DMS53 treated with DMSO at 0.1 percent for 48 hours (cell line): ENCODE measurements around the gene C19orf38.

ENCODE experiments used
- DNase-seq: peaks from one replicate; lab custom pipeline; 2025; ENCODE audit not compliant: unreplicated experiment; lab: John Stamatoyannopoulos, UW

The C19orf38 gene

GRCh38 chr19:10848230-10848856 is at the start of gene C19orf38:
TSS of gene C19orf38 (plus strand) at chr19:10848415. CDS start at chr19:10848509, 94 bp downstream.
- no peak for DNase-seq

GRCh38 chr19:10800488-10800887 is 47.7 kb upstream of the C19orf38 start:
- no peak for DNase-seq

- DNase-seq: no peak
These were observed 45.7 kb upstream of the C19orf38 start for GRCh38 chr19:10802479-10802878.

- no peak for DNase-seq
These were observed 45.0 kb upstream of the C19orf38 start for GRCh38 chr19:10803252-10803651.

GRCh38 chr19:10805065-10805757 is 43.0 kb upstream of the C19orf38 start:
- no peak for DNase-seq

- DNase-seq: no peak
These were observed 42.4 kb upstream of the C19orf38 start for GRCh38 chr19:10805758-10806247.

GRCh38 chr19:10808937-10809649 is 39.1 kb upstream of the C19orf38 start:
- no peak for DNase-seq

GRCh38 chr19:10809651-10810285 is 38.4 kb upstream of the C19orf38 start:
- DNase-seq: no peak

- DNase-seq: no peak
These were observed 36.7 kb upstream of the C19orf38 start for GRCh38 chr19:10811391-10812111.

GRCh38 chr19:10812196-10812595 is 36.0 kb upstream of the C19orf38 start:
- no peak for DNase-seq

GRCh38 chr19:10812902-10813404 is 35.3 kb upstream of the C19orf38 start:
- no peak for DNase-seq

- no peak for DNase-seq
These were observed 33.1 kb upstream of the C19orf38 start for GRCh38 chr19:10815007-10815536.

GRCh38 chr19:10815969-10816644 is 32.1 kb upstream of the C19orf38 start:
- DNase-seq: no peak

GRCh38 chr19:10816691-10817090 is 31.5 kb upstream of the C19orf38 start:
- DNase-seq: no peak

- DNase-seq: no peak
These were observed 30.8 kb upstream of the C19orf38 start for GRCh38 chr19:10817291-10818038.

- DNase-seq: no peak
These were observed 29.7 kb upstream of the C19orf38 start for GRCh38 chr19:10818301-10819123.

GRCh38 chr19:10819124-10820060 is 28.8 kb upstream of the C19orf38 start:
- DNase-seq: no peak
